ENCODE results near the gene NOL9.
"Not testable (repeated sequence)": the region's sequence is repeated elsewhere in the genome, so short reads cannot be mapped to it uniquely, and the experiment has no call there.

The NOL9 gene

DNA sequence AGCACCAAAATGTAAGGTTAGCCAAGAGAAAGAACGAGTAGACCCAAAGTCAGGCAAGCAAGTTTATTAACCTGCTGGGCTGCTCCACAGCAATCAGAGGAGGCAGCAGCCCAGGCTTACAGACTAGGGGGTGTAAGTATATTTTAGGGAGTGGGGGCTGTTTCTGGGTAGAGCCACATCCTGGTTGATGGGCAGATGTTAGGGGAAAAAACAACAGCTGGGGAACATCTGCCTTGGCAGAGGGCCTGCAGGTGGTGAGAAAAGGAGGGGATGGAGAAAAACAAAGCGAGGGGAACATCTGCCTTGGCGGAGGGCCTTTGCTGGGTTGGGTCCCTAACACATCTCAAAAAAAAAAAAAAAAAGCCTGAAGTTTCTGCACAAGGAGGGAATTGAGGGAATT, 15.8 kb upstream of the NOL9 start:
- no peak for TF ChIP-seq Cebpa-rat (IDR thresholded peaks at IDR 0.05)
- Histone ChIP-seq H3K9ac (no peak overlapping the region), H3K4me2 (peak overlapping the region in 7 of 11 experiments; percentile 46 to 63 (median 54); a peak in 14 of 22 replicates), H3K36me3 (no peaks in the 10 kb centered on the region), H3K27me3 (no peaks in the 10 kb centered on the region), H3K9me3 (replicated peaks in 1 of 11) (peaks cover 0 to 12% (median 8%) of the 10 kb centered on the region in 11 experiments; a peak in 18 of 22 replicates), H3K4me1 (peaks cover 0 to 14% (median 8%) of the 10 kb centered on the region in 10 experiments; a peak in 11 of 20 replicates), H3K27ac (no peak overlapping the region), H3K4me3 (no peak overlapping the region), H4K20me1 (no peaks in the 10 kb centered on the region)

DNA sequence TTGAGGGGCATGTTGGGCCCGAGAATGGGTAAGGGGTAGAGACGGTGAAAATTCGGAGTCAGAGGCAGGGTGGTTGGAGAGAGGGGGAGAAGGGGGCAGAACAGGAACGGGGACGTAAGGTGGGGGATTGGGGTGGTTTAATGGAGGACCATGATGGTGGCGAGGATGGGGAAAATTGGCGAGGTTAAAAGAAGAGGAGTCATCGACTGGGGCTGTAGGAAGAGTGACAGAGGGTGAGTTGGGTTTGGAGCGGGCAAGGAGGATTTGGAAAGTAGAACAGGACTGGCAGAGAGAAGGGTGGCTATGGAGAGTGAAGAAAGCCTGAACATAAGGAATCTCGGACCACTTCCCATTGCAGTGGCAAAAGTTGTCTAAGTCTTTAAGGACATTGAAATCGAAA, 14.7 kb upstream of the NOL9 start:
- H3K9me3 ChIP-seq (replicated peaks in 1 of 11), result peaks cover 0 to 12% (median 8%) of the 10 kb centered on the region in 11 experiments; a peak in 18 of 22 replicates
- TF ChIP-seq Cebpa-rat (IDR thresholded peaks at IDR 0.05), result no peak
- H3K36me3 ChIP-seq, result no peaks in the 10 kb centered on the region
- peaks cover 0 to 14% (median 8%) of the 10 kb centered on the region in 10 experiments; a peak in 11 of 20 replicates for H3K4me1 ChIP-seq
- no peak overlapping the region for H3K27ac ChIP-seq
- H4K20me1 ChIP-seq, result no peaks in the 10 kb centered on the region
- H3K27me3 ChIP-seq, result no peaks in the 10 kb centered on the region
- no peak overlapping the region for H3K4me3 ChIP-seq
- no peak overlapping the region for H3K9ac ChIP-seq
- peak overlapping the region in 5 of 11 experiments; percentile 14 to 52 (median 43); a peak in 5 of 22 replicates for H3K4me2 ChIP-seq

DNA sequence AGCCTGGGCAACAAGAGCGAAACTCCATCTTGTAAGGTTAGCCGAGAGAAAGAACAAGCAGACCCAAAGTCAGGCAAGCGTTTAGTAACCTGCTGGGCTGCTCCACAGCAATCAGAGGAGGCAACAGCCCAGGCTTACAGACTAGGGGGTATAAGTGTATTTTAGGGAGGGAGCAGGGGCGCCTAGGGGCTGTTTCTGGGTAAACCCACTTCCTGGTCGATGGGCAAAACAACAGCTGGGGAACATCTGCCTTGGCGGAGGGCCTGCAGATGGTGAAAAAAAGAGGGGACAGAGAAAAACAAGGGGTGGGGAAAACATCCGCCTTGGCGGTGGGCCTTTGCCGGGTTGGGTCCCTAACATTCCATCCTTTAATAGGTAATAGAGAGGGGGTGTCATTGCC, 6.0 kb upstream of the NOL9 start:
- H3K27ac ChIP-seq, result no peak overlapping the region
- no peaks in the 10 kb centered on the region for H3K36me3 ChIP-seq
- no peak overlapping the region for H3K9ac ChIP-seq
- H3K27me3 ChIP-seq, result no peaks in the 10 kb centered on the region
- no peak for TF ChIP-seq Cebpa-rat (IDR thresholded peaks at IDR 0.05)
- no peak overlapping the region for H3K4me3 ChIP-seq
- peaks cover 10 to 39% (median 27%) of the 10 kb centered on the region in 11 experiments for H3K9me3 ChIP-seq (replicated peaks in 1 of 11)
- peak overlapping the region in 2 of 11 experiments; percentile 15 to 25; a peak in 2 of 22 replicates for H3K4me2 ChIP-seq
- H4K20me1 ChIP-seq, result no peaks in the 10 kb centered on the region
- peaks cover 0 to 6% (median under 1%) of the 10 kb centered on the region in 10 experiments; a peak in 5 of 20 replicates for H3K4me1 ChIP-seq

DNA sequence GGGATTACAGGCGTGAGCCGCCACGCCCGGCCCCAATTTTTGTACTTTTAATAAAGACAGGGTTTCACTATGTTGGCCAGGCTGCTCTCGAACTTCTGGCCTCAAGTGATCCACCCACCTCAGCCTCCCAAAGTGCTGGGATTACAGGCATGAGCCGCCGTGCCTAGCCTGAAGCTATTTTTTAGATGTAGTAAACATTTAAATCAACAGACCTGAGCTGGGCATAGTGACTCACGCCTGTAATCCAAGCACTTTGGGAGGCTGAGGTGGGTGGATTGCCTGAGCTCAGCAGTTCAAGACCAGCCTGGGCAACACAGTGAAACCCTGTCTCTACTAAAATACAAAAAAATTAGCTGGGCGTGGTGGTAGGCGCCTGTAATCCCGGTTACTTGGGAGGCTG, 4.8 kb upstream of the NOL9 start:
- not testable (repeated sequence) for H3K4me3 ChIP-seq, H3K9ac ChIP-seq, H3K27ac ChIP-seq, H4K20me1 ChIP-seq, H3K4me2 ChIP-seq, H3K27me3 ChIP-seq, H3K36me3 ChIP-seq
- peaks cover 10 to 39% (median 27%) of the 10 kb centered on the region in 11 experiments for H3K9me3 ChIP-seq (replicated peaks in 1 of 11)
- H3K4me1 ChIP-seq, result peaks cover 0 to 13% (median 8%) of the 10 kb centered on the region in 10 experiments; a peak in 14 of 20 replicates

DNA sequence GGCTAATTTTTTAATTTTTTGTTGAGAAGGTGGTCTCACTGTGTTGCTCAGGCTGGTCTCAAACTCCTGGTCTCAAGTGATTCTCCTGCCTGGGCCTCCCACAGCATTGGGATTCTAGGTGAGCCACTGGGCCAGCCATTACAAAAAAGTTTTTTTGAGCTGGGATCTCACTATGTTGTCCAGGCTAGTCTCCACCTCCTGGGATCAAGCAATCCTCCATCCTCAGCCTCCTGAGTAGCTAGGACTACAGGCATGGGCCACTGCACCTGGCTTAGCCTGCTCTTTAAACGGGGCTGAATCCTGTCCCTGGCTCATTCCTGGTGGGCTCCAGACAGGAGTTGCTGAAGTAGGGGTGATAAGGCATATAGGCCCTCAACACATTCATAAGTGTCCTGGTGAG, 3.3 kb upstream of the NOL9 start:
- peaks cover 9 to 22% (median 16%) of the 10 kb centered on the region in 10 experiments for H3K4me1 ChIP-seq
- TF ChIP-seq Cebpa-rat (IDR thresholded peaks at IDR 0.05), result no peak
- H3K9ac ChIP-seq, result 0 out of 22 replicates have a peak overlapping the region, but pooled peaks of 1 of the 11 experiments have one; percentile 4

DNA sequence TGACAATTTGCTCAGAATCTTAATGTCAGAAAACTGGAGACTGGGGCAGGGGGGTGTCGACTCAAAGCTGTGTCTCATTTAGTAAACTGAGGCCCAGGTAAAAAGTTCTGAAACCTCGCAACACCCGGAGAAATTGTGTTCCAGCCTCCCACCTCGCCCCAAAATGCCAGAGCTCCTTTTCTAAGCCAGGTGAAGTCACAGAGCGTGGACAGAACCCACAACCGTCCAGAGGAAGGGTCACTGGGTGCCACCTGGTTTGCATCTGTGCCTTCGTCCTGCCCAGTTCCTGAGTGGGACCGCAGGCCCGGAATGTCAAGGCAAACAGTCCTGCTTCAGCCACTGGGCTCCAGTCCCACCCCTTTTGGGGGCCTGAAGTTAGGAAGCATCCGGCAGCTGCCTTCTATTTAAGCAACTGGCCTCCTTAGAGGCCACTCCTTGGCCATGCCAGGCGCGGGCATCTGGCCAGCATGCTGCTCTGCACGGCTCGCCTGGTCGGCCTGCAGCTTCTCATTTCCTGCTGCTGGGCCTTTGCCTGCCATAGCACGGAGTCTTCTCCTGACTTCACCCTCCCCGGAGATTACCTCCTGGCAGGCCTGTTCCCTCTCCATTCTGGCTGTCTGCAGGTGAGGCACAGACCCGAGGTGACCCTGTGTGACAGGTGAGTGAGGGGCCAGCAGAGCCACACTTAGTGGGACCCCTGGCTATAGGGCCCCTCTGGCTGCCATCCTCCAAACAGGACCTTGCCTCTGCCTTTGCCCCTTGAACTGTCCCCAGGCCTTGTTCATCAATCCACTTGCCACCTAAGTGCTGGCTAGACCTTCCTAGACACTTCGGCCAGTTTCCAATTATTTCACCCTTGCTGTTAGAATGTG, 830 bp upstream of the NOL9 start, which contains the start of gene TAS1R1:
TSS of gene TAS1R1 (plus strand) at position 401 of the 872 bp plus-strand sequence. CDS start at position 468, 67 bp downstream.
- Histone ChIP-seq H4K20me1 (peaks cover 0 to 38% (median 21%) of the 10 kb centered on the region in 11 experiments; a peak in 15 of 22 replicates), H3K36me3 (peaks cover 4 to 17% (median 13%) of the 10 kb centered on the region in 11 experiments; a peak in 21 of 22 replicates), H3K27ac (peak within 1 kb of the TSS; percentile 84 to 98 (median 92)), H3K27me3 (no peaks in the 10 kb centered on the region), H3K4me2 (peak within 1 kb of the TSS; percentile 78 to 98 (median 95)), H3K9me3 (replicated peaks in 1 of 11) (peaks cover 0 to 8% (median under 1%) of the 10 kb centered on the region in 11 experiments; a peak in 8 of 22 replicates), H3K4me1 (peaks cover 12 to 23% (median 19%) of the 10 kb centered on the region in 10 experiments), H3K9ac (peak within 1 kb of the TSS; percentile 91 to 99 (median 96)), H3K4me3 (peak within 1 kb of the TSS; percentile 94 to 100 (median 100))
- TF ChIP-seq Cebpa-rat (IDR thresholded peaks at IDR 0.05), result no peak

More for the DNA sequence above, 3.3 kb upstream of the NOL9 start:
- Histone ChIP-seq H4K20me1 (peaks cover 0 to 15% (median 9%) of the 10 kb centered on the region in 11 experiments; a peak in 13 of 22 replicates), H3K4me3 (no peak overlapping the region), H3K4me2 (no peak overlapping the region), H3K36me3 (no peaks in the 10 kb centered on the region; a peak in 1 of 22 replicates), H3K9me3 (replicated peaks in 1 of 11) (peaks cover 10 to 32% (median 24%) of the 10 kb centered on the region in 11 experiments), H3K27ac (no peak overlapping the region), H3K27me3 (no peaks in the 10 kb centered on the region)

DNA sequence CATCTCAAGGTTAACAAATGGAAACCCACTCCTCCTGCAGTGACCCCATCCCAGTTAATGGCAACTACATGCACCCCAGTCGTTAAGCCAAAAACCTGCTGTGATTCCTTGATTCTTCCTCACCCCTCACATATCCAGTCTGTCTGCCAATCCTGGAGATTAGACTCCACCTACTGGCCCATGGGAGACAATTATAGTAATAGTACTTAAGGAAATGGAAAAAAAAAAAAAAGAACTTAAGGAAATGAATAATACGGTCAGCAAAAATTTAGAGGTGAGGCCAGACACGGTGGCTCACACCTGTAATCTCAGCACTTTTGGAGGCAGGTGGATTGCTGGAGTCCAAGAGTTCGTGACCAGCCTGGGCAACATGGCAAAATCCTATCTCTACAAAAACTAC, 7.0 kb downstream of the NOL9 start:
- no peaks in the 10 kb centered on the region for H3K9me3 ChIP-seq (replicated peaks in 1 of 11)
- H3K4me2 ChIP-seq, result peak overlapping the region in 1 of 11 experiments; percentile 73; a peak in 3 of 22 replicates
- H3K4me1 ChIP-seq, result peaks cover 0 to 34% (median 23%) of the 10 kb centered on the region in 10 experiments; a peak in 15 of 20 replicates
- H3K36me3 ChIP-seq, result peaks cover 58 to 94% (median 90%) of the 10 kb centered on the region in 11 experiments
- H3K4me3 ChIP-seq, result no peak overlapping the region
- H3K9ac ChIP-seq, result peak overlapping the region in 2 of 11 experiments; percentile 5 to 15; a peak in 3 of 22 replicates
- no peaks in the 10 kb centered on the region for H3K27me3 ChIP-seq
- H4K20me1 ChIP-seq, result peaks cover 0 to 64% (median 35%) of the 10 kb centered on the region in 11 experiments; a peak in 18 of 22 replicates
- H3K27ac ChIP-seq, result no peak overlapping the region
- TF ChIP-seq Cebpa-rat (IDR thresholded peaks at IDR 0.05), result no peak

DNA sequence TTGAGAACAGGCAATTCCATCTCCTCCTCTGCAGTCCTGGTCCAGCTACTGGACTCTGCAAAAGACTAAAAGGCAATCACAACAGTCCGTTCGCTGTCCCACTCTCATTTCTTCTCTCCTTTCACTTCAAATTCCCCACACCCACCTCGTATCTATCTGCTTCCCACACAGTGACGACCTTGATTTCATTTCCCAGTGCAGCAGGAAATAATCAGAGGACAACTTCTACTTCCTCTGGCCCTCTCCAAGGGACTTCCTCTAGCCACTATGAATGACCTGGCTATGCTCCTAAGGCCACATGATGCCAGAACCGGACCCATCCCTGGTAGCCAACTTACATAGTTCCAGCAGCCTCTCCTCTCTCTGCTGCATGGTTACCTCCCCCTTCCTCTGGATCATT, 8.0 kb downstream of the NOL9 start:
- Histone ChIP-seq H3K27ac (peak overlapping the region in 1 of 11 experiments; percentile 47; a peak in 4 of 22 replicates), H4K20me1 (peaks cover 0 to 60% (median 34%) of the 10 kb centered on the region in 11 experiments; a peak in 17 of 22 replicates), H3K9me3 (replicated peaks in 1 of 11) (no peaks in the 10 kb centered on the region), H3K27me3 (no peaks in the 10 kb centered on the region), H3K4me3 (no peak overlapping the region), H3K36me3 (peaks cover 65 to 99% (median 96%) of the 10 kb centered on the region in 11 experiments), H3K9ac (peak overlapping the region in 2 of 11 experiments; percentile 5 to 47; a peak in 2 of 22 replicates), H3K4me2 (peak overlapping the region in 7 of 11 experiments; percentile 11 to 80 (median 69); a peak in 11 of 22 replicates), H3K4me1 (peaks cover 0 to 34% (median 23%) of the 10 kb centered on the region in 10 experiments; a peak in 14 of 20 replicates)
- TF ChIP-seq Cebpa-rat (IDR thresholded peaks at IDR 0.05), result no peak
